K562 (cell line): ENCODE measurements around the gene THUMPD1. TPM values are rescaled to one million over a fixed set of nuclear protein-coding genes. Genes with fewer than 3 reads are reported as not detected.

Experiments
- AFF1 ChIP-seq, 2 experiments: fragments of 450-650 bp; IDR thresholded peaks; 2 replicates each; pipeline ENCODE4 v1.6.1; 2018; ENCODE audit warnings: mild to moderate bottlenecking in 2 of 2, low read depth in 1 of 2; ENCODE audit not compliant: partially characterized antibody in 2 of 2
- FOXJ3 ChIP-seq: sonication (generic); formaldehyde crosslinking; IDR thresholded peaks from 2 replicates; pipeline ENCODE4 v1.4.0; 2020; ENCODE audit warnings: mild to moderate bottlenecking, missing genetic modification reagents
- GTF3C2 ChIP-seq: IDR thresholded peaks from 3 replicates; pipeline ENCODE4 v1.6.1; 2011; ENCODE audit warnings: borderline replicate concordance, mild to moderate bottlenecking, moderate library complexity; ENCODE audit not compliant: insufficient read length; ENCODE audit errors: extremely low read depth
- HIVEP1 ChIP-seq: fragments of 250-450 bp; sonication (Bioruptor Pico); IDR thresholded peaks from 2 replicates; pipeline ENCODE4 v1.4.0; 2020; ENCODE audit warnings: mild to moderate bottlenecking
- MED1 ChIP-seq: sonication (generic); formaldehyde crosslinking; IDR thresholded peaks from 2 replicates; pipeline ENCODE4 v1.8.1; 2023; ENCODE audit warnings: missing genetic modification reagents, borderline replicate concordance
- PRDM10 ChIP-seq: fragments of 450-650 bp; IDR thresholded peaks from 2 replicates; pipeline ENCODE4 v1.6.1; 2018; ENCODE audit not compliant: partially characterized antibody
- RNF2 ChIP-seq: sonication (generic); IDR thresholded peaks from 2 replicates; pipeline ENCODE4 v1.6.1; 2016
- SP1 ChIP-seq: sonication (generic); formaldehyde crosslinking; IDR thresholded peaks from 2 replicates; pipeline ENCODE4 v1.8.1; 2022; ENCODE audit warnings: mild to moderate bottlenecking, missing genetic modification reagents
- ZFPM2 ChIP-seq: fragments of 250-450 bp; sonication (Bioruptor Pico); IDR thresholded peaks from 2 replicates; pipeline ENCODE4 v1.5.1; 2022; ENCODE audit warnings: mild to moderate bottlenecking
- ZKSCAN1 ChIP-seq: fragments of 150-350 bp; IDR thresholded peaks from 2 replicates; pipeline ENCODE4 v1.6.1; 2016; ENCODE audit warnings: low read depth, low read length
- ZNF57 ChIP-seq: fragments of 450-650 bp; formaldehyde crosslinking; IDR thresholded peaks from 2 replicates; pipeline ENCODE4 v1.4.0; 2020; ENCODE audit warnings: mild to moderate bottlenecking, moderate library complexity
- polyA plus RNA-seq, 8 experiments: library from polyadenylated mRNA; depleted of rRNA in 4 of 8; stranded (reverse) in 5 of 8; unstranded in 3 of 8; fragments of >200 nt; fragmentation: Nextera tagmentation in 2 of 8; fragmentation: Illumina TruSeq in 1 of 8; extraction: Ambion mirVana in 2 of 8; extraction: Trizol in 1 of 8; gene quantifications; 2 replicates each; pipeline versions ENCODE4 v1.2.1 to v1.2.3, GENCODE V29; 2011 to 2014; ENCODE audit warnings: inconsistent platforms in 1 of 8, missing spikeins in 1 of 8
- total RNA-seq, 7 experiments: library from RNA; depleted of rRNA in 6 of 7; stranded (reverse); fragments of >200 nt in 6 of 7; fragmentation: Illumina TruSeq in 2 of 7; extraction: Trizol in 2 of 7; gene quantifications; 2 replicates each; pipeline versions ENCODE4 v1.2.1 to v1.2.3, GENCODE V29; 2011 to 2021; ENCODE audit warnings: low replicate concordance in 1 of 7
- TF ChIP-seq, protein P1 (sequence below): fragments of 250-450 bp; sonication (Bioruptor Pico); IDR thresholded peaks from 2 replicates; pipeline ENCODE4 v1.4.0; 2020; ENCODE audit warnings: mild to moderate bottlenecking

The THUMPD1 gene
- total and polyA plus RNA-seq, 9 of the 15 experiments (the other 6 are each of a cell fraction or from before 2014, with no cell fraction given), result 37.8 to 101 (median 56.8) TPM

DNA sequence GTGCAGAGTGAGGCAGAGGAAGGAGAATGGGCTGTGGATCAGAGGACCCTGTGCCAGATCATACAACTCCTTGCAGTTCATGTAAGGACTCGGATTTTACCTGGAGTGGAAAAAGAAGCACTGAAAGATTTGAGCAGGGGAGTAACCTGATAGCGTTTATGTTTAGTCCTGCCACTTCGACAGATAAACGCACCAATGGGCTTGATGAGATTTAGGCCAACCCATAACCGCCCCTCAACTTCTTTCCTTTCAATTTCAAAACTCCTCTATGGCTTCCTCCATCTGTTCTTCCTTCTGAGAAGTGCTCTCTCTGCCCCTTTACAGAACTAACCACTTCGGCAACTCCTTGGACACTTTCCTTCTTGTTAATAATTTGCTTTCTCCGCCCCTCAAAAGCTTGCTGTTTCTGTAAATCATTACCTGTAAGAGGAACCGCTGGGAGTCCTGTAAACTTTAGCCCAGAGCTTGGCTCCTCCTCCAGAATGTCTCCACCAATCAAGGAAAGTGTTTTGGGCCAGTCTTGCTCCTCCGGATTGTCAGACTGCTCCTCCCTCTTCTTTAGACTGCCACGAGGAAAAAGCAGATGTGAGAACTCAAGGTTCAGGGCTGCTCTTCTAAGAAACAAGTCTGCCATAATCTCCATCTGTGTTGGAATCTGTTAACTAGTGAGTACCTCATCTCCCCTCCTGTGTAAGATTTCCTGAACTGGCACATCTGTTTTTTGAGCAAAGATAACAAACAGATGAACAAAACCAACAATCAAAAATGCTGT is 22.0 kb upstream of the THUMPD1 start, which contains the start of gene ACSM3 (continued):
- TF ChIP-seq GTF3C2 (no peak), FOXJ3 (no peak), ZFPM2 (CRISPR knock-in tag) (no peak), SP1 (CRISPR knock-in tag) (peak; percentile 58; the same call in 1 of the 2 replicates), RNF2 (no peak), MED1 (no peak), AFF1 (IDR thresholded peaks at IDR 0.05; ENCODE audit: low read depth in 1 of 2, partially characterized antibody in 2 of 2) (peak in 1 of 2 experiments; percentile 26), ZNF57 (CRISPR knock-in tag) (no peak), PRDM10 (peak; percentile 78), ZKSCAN1 (no peak), HIVEP1 (CRISPR knock-in tag) (no peak)
- TF ChIP-seq, protein P1, sequence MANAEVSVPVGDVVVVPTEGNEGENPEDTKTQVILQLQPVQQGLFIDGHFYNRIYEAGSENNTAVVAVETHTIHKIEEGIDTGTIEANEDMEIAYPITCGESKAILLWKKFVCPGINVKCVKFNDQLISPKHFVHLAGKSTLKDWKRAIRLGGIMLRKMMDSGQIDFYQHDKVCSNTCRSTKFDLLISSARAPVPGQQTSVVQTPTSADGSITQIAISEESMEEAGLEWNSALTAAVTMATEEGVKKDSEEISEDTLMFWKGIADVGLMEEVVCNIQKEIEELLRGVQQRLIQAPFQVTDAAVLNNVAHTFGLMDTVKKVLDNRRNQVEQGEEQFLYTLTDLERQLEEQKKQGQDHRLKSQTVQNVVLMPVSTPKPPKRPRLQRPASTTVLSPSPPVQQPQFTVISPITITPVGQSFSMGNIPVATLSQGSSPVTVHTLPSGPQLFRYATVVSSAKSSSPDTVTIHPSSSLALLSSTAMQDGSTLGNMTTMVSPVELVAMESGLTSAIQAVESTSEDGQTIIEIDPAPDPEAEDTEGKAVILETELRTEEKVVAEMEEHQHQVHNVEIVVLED, result 0 out of 2 replicates have a peak, but pooled peaks have one; percentile 33
